Measurements from ENCODE around the gene TPPP3.

The TPPP3 gene

GRCh38 chr16:67406111-67406971, 13.0 kb upstream of the TPPP3 start:
- FAIRE-seq: no peak
- no peak for DNase-seq (ENCODE audit: extremely low spot score, insufficient read length, low read depth)

DNA sequence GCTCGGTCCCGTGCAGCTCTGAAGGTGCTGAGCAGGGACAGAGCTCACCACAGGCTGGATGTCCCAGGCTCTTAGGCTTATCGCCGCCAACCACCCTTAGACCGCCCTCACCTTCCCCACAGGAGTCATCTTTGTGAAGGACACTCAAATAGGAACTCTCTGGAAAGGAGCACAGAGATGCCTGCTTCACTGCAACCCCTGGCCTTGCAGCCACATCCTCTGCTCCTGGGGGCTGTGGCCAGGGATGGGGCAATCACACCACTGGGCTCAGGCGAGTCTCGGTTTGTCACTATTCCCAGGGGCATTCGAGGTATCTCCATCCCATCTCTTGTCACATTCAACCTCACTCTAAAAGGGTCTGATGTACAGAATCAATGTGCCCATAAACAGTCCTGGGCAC, 12.0 kb upstream of the TPPP3 start:
- DNase-seq (ENCODE audit: extremely low spot score, insufficient read length, low read depth) (no peak), FAIRE-seq (no peak)

DNA sequence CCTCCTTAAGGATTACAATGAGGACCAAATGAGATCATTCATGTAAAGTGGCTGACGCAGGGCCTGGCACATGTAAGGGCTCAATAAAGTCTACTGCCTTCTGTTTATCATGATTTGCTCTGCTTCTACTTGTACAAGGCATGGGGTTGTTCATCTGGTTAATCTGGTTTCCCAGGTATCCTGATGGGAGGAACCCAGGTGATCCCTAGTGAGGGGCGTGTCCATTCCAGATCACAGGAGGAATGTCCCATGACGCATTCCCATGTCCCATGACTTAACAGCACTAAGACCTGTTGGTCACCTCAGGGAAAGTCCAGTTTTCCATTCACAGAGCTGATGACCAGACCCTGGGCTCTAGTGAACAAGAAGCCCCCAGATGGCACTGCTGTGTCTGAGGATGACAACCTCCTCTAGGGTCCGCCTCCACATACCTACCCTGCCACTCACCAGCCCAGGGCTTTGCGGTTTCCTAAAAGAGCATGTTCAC, 11.5 kb upstream of the TPPP3 start:
- DNase-seq (ENCODE audit: extremely low spot score, insufficient read length, low read depth) (no peak), FAIRE-seq (no peak)

GRCh38 chr16:67403976-67404555, 10.8 kb upstream of the TPPP3 start:
- no peak for DNase-seq (ENCODE audit: extremely low spot score, insufficient read length, low read depth)
- no peak for FAIRE-seq

- FAIRE-seq (no peak), DNase-seq (ENCODE audit: extremely low spot score, insufficient read length, low read depth) (no peak)
Observed at GRCh38 chr16:67400901-67401300, 7.6 kb upstream of the TPPP3 start.

DNA sequence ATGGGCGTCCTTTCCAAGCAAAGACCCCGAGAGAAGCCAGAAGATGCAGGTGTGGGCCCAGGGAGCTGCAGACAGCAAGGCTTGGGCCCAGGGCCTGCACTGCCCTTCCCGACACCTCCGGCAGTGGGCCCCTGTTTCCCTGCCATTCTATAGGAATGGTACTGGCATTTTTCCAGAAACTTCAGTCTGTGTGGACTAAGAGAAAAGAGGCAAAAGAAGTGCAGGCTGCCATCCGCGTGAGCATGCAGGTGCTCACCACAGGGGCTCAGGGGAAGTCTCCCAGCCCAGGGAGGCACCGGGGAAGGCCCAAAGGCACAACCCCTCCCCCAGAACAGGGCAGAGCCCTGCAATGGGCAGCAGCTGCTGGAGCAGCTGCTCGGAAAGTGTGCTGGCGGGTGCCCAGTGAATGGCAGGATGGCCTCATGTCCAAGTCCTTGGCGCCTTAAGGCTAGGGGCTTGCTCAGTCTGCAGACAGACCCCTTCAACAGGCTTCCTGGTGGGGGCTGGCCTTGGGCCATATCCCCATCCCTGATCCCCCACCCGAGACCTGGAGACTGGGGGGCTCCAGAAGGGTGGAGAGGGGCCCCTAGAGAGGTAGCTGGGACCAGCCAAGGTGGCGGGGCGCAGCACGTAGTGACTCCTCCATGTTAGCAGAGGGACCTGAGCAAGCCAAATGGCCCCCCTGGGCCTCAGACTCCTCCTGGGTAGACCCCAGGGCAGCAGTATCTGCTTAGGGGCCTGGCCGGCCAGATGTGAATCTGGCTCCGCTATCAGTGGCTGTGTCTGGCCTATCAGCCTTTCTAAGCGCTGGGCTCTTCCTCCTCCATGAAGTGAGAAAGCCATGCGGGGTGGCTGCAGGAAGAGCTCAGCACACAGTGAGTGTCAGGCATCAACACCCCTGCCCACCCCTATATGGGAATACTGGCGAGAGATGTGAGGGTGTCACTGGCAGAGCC, 6.7 kb upstream of the TPPP3 start:
- DNase-seq (ENCODE audit: extremely low spot score, insufficient read length, low read depth): no peak
- FAIRE-seq: no peak

DNA sequence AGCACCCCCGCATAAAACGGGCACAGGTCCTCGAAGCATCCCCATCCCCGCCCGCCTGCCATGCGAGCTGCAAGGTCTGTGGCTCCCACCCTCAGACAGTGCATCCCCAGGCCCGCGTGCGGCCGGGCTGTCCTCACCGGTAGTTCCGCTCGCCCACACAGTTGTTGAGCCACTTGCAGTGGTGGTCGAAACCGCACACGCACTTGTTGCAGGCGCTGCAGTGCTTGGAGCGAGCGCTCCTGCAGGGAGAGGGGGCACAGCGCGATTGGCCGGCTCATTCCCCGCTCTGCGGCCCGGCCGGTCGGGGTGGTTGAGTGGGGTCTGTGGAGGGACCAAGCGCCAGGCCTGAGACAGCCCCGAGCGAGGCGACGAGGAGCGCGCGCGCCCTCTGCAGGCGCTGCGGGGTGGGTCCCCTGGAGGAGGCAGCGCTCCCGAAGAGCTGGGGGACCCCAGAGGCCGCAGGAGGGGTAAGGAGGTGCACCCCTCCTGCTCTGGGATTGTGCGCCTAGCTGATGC, 6.0 kb upstream of the TPPP3 start:
- DNase-seq (ENCODE audit: extremely low spot score, insufficient read length, low read depth) (peak; percentile 58), FAIRE-seq (no peak)

DNA sequence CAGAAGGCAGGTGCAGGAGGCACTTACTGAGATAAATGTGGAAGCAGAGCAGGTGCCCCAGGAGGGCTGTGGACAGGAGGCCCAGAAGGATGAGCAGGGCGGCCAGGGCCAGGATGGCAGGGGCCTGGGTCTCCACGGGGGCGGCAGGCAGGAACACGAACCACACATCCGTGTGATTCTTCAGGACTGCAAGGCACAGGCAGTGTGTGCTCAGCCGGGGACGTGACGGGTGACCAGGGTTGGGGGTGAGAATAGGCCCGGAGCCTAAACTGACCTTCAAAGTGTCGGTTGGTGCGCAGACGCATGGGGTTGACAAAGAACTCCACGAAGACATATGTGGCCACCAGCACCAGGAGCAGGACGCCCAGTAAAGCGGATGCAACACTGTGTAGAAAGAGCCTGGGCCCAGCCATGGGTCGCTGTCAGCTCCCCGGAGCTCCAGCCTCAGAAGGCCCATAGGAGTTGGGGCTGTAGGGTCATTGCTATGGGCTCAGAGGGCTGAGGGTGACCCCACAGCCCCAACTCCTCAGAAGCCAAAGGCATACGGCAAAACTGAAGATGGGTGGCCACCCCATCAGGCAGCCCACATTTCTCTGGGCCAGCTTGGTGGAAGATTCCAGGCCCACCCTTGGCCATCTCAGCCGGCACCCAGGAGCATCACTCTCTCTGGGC, 5.4 kb upstream of the TPPP3 start:
- FAIRE-seq: no peak

DNA sequence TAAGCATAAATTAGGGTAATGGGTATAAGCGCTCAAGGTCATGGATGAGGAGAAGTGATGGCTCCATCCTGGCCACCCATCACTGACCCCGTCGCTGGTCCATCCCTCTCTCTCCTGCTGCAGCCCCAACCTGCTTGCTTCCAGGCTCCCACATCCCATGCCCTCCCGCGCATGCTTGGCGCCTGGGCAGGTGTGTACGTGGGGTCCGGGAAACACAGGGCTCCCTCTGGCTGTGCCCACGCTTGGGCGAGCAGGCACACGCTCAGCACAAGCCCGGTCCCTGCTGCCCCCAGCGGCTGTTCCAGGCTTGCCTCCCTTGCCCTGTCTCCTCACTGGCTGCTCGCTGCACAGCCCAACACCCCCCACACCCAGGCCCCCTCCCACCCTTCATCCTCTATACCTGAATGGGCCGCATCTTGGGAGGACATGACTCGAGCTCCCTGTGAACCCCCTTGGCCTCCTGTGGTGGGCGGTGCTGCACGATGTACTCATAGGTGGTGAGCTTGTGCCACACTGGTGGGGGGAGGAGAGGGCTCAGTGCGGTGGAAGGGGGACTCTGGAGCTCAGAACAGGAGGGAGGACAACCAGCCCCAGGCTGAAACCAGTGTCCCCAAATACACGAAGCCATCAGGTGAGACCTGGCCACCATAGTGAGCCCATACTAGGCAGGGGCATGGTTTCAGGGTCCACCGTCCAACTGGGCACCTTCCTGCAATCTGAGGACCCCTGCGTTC, 4.7 kb upstream of the TPPP3 start:
- FAIRE-seq (no peak), DNase-seq (ENCODE audit: extremely low spot score, insufficient read length, low read depth) (no peak)

More for the DNA sequence above, 5.4 kb upstream of the TPPP3 start:
- DNase-seq (ENCODE audit: extremely low spot score, insufficient read length, low read depth): no peak

- DNase-seq (ENCODE audit: extremely low spot score, insufficient read length, low read depth) (no peak), FAIRE-seq (no peak)
Observed at GRCh38 chr16:67397036-67397801, 3.9 kb upstream of the TPPP3 start.

- no peak for DNase-seq (ENCODE audit: extremely low spot score, insufficient read length, low read depth)
- FAIRE-seq: no peak
Observed at GRCh38 chr16:67396159-67397035, 3.1 kb upstream of the TPPP3 start.

GRCh38 chr16:67395458-67396158, 2.3 kb upstream of the TPPP3 start:
- DNase-seq (ENCODE audit: extremely low spot score, insufficient read length, low read depth): no peak
- no peak for FAIRE-seq

DNA sequence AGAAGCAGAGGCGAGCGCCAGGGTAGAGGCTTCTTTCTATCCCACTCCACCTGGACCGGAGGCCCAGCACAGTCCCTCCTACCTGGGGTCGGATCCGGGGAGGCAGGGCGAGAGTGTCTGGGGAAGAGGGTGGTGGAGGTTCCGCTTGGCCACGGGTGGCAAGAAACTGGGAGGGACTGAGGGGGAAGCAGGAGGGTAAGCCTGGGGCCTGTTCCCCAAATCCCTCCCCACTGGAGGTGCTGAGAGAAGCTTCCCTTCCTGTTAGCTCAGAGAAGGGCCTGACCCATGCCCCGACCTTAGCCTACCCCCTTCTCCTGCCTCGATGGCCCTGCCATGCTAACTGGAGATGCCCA, 1.8 kb upstream of the TPPP3 start:
- DNase-seq (ENCODE audit: extremely low spot score, insufficient read length, low read depth) (no peak), FAIRE-seq (no peak)

- no peak for FAIRE-seq
- DNase-seq (ENCODE audit: extremely low spot score, insufficient read length, low read depth): no peak
Observed at GRCh38 chr16:67394155-67395104, 1.1 kb upstream of the TPPP3 start.

DNA sequence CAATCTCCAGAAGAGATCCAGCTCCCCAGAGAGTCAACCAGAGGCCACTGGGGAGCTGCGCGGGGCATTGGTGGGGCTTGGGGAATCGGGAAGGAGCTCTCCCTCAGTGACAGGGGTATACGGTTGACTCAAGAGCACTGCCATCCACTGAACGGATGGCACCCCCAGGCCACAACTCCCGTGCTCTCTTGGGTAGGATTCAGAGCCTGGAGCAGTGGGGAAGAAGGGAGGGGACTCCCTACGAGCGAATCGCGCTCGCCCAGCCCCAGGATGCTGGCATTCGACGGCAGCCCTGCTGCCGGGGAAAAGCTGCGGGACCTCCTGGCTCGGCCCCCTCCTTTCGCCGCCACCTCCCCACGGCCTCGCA, 473 bp upstream of the TPPP3 start:
- DNase-seq (ENCODE audit: extremely low spot score, insufficient read length, low read depth): no peak
- FAIRE-seq: no peak

Measured in GM18507 (cell line).